Coronary artery (tissue), 2 donors: ENCODE results near the gene ZBTB40.

ENCODE experiments used
- DNase-seq: peaks from one replicate; pipeline ENCODE4 v3.0.0-alpha.2; 2017; ENCODE audit warnings: low spot score
- H3K27ac ChIP-seq, 2 donors: fragments of 200-600 bp; sonication (generic); one replicate each; pipeline ENCODE4 v1.5.1; 2016 to 2019
- H3K4me3 ChIP-seq: fragments of 200-600 bp; sonication (generic); 2 replicates; pipeline ENCODE4 v1.5.1; 2016; ENCODE audit warnings: mild to moderate bottlenecking, moderate library complexity
- TF ChIP-seq, protein P1 (sequence below): fragments of 200-600 bp; sonication (generic); IDR thresholded peaks from one replicate; pipeline ENCODE4 v1.5.1; 2019; ENCODE audit warnings: antibody characterized with exemption

Gene ZBTB40

DNA sequence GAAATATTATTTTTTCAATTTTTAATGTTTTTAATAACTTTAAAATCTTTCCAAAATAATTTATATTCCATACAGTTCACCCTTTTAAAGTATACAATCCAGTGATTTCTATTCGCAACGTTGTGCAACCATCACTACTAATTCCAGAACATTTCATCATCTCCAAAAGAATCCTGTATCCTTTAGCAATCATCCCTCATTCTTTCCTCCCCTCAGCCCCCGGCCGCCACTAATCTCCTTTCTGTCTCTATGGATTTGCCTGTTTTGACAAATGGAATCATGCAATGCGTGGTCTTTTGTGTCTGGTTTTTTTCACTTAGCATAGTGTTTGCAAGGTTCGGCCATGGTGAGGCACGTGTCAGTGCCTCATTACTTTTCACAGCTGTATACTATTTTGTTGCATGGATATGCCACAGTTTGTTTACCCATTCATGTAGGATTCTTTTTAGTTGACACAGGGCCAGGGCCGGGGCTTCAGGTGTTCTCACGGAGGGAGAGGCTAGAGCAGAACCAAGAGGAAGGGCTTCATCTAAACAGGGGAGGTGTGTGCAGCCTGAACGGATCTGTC lies 40.6 kb upstream of the ZBTB40 start:
- no peak overlapping the region for H3K27ac ChIP-seq
- TF ChIP-seq, protein P1, sequence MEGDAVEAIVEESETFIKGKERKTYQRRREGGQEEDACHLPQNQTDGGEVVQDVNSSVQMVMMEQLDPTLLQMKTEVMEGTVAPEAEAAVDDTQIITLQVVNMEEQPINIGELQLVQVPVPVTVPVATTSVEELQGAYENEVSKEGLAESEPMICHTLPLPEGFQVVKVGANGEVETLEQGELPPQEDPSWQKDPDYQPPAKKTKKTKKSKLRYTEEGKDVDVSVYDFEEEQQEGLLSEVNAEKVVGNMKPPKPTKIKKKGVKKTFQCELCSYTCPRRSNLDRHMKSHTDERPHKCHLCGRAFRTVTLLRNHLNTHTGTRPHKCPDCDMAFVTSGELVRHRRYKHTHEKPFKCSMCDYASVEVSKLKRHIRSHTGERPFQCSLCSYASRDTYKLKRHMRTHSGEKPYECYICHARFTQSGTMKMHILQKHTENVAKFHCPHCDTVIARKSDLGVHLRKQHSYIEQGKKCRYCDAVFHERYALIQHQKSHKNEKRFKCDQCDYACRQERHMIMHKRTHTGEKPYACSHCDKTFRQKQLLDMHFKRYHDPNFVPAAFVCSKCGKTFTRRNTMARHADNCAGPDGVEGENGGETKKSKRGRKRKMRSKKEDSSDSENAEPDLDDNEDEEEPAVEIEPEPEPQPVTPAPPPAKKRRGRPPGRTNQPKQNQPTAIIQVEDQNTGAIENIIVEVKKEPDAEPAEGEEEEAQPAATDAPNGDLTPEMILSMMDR: no peak
- no peak for DNase-seq

DNA sequence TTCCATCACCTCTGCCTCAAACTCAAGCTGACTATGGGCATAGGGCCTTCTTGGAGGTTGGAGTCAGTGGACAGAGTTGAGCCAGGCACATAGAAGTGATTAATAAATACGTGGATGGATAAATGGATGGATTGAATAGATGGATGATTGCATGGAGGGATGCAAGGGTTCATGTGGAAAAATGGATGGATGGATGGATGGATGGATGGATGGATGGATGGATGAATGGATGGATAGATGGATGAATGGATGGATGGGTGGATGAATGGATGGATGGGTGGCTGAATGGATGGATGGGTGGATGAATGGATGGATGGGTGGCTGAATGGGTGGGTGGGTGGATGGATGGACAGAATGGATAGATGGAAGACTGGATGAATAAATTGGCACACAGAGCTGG lies 40.1 kb upstream of the ZBTB40 start:
- no peak for DNase-seq
- H3K4me3 ChIP-seq: no peak overlapping the region
- TF ChIP-seq, protein P1: no peak
- no peak overlapping the region for H3K27ac ChIP-seq

More for the DNA sequence above, 40.6 kb upstream of the ZBTB40 start:
- no peak overlapping the region for H3K4me3 ChIP-seq

DNA sequence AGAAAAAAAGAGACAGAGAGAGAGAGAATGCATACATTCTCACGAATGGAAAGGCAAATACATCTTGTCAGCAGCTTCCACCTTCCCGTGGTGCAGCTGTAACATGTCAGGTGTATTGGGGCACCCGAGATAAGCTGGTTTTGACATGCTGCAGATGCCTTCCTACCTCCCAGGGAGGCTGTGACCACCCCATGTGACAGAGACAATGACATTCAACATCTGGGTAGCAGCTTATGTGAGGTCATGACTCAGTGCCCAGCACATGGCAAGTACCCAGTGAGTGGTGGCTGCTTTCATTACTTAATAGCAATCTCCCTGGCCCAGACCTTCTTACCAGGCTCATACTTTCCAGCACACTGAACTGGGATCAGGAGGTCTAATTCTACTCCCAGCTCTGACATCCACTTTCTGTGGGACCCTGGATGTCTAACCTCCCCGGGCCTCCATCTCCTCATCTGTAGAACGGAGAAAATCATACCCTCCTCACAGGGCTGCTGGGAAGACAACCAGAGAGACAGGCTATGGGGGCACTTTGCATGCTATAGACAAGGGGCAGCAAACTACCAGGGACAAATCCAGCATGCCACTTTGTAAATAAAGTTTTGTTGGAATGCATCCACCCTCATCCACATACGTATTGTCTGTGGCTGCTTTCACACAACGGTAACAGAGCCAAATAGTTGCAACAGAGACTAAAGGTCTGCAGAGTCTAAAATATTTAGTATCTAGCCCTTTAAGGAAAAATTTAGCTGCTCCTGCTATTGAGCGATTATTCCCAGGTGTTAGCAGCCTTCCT lies 38.5 kb upstream of the ZBTB40 start:
- no peak overlapping the region for H3K27ac ChIP-seq
- TF ChIP-seq, protein P1: no peak
- DNase-seq: no peak

DNA sequence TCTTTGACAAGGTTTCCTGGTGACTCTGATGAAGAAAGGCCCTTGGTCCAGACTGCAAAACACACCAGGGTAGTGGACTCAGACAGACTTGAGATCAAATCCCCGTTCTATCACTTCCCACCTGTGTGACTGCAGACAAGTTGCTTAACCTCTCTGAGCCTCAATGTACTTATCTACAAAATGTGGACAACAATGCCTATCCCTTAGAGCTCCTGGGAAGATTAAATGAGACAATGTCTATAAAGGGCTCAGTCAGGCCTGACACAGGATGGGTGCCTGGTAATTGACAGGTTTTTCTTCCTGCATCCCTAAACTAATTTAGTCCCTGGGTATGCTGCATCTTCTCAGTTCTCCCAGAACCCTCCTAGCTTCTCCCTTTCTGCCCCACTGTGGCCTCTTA lies 37.9 kb upstream of the ZBTB40 start:
- TF ChIP-seq, protein P1: no peak
- DNase-seq: no peak
- Histone ChIP-seq H3K27ac (no peak overlapping the region), H3K4me3 (no peak overlapping the region)

More for the DNA sequence above, 38.5 kb upstream of the ZBTB40 start:
- no peak overlapping the region for H3K4me3 ChIP-seq

DNA sequence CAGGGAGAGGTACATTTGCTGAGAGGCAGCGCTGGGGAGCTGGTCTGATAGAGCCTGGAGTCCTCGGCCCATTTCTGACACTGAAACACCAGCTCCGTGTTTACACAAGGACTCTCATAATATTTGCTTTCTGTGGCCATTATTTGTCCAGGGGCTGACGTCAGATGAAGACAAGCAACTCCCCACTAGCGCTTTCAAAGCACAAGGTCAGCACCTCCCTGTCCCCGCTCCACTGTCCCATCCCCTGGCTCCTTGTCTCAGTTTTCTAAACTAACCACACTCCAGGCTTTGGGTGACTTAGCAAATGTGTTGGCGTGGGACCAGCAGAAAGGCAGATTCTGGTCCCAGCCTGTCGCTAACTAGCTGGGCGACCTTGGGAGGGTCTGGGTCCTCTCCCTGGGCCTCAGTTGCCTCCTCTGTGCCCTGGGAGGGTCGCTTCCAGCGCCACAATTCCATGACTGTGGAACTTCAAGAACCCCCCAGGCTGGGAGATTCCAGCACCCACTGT lies 37.4 kb upstream of the ZBTB40 start:
- DNase-seq: no peak
- H3K4me3 ChIP-seq: no peak overlapping the region
- TF ChIP-seq, protein P1: no peak
- H3K27ac ChIP-seq: no peak overlapping the region

DNA sequence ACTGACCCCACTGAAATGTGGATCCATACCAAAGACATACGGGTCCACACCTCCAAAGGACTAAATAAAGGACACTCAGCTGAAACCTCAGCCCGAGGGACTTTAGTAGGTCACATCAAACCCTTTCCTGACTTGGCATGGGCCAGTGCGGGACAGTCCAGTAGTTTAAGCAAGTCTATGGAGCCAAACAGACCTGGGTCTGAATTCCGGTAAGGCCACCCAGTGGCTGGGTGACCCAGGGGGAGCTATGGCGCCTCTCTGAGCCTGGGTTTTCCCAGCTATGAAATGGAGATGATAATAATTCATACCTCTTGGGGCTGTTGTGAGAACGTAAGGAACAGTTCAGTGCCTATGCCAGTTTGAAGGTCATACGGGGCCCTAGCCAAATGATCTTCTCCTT lies 36.2 kb upstream of the ZBTB40 start:
- no peak overlapping the region for H3K4me3 ChIP-seq
- no peak for DNase-seq
- H3K27ac ChIP-seq: no peak overlapping the region
- TF ChIP-seq, protein P1: no peak
